ENCODE data around the gene RAB25. TPM values are rescaled to one million over a fixed set of nuclear protein-coding genes. Genes with fewer than 3 reads are reported as not detected.

RAB25 gene
- total RNA-seq, 1 donor from 2014 or later: 47.5 TPM

DNA sequence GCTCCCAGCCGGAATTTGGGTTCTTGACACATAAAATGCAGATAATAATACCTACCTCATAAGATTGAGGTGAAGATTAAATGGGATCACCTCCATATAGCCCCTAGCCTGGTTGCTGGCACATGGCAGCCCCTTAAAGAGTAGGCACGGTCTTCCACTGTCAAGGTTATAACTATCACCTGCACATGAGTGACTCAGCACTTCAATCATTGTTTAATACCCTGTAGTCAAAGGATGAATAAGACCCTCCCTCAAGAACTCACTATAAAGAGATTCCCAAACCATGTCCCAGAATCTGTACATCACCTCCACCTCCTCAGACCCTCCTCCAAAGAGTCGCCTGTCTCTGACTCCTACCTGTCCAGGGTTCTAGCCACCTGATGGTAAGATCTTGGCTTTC is 47.1 kb downstream of the RAB25 start:
- no peak overlapping the region for H3K4me3 ChIP-seq (ENCODE audit: low read depth, low read length)
- TF ChIP-seq, protein P1, sequence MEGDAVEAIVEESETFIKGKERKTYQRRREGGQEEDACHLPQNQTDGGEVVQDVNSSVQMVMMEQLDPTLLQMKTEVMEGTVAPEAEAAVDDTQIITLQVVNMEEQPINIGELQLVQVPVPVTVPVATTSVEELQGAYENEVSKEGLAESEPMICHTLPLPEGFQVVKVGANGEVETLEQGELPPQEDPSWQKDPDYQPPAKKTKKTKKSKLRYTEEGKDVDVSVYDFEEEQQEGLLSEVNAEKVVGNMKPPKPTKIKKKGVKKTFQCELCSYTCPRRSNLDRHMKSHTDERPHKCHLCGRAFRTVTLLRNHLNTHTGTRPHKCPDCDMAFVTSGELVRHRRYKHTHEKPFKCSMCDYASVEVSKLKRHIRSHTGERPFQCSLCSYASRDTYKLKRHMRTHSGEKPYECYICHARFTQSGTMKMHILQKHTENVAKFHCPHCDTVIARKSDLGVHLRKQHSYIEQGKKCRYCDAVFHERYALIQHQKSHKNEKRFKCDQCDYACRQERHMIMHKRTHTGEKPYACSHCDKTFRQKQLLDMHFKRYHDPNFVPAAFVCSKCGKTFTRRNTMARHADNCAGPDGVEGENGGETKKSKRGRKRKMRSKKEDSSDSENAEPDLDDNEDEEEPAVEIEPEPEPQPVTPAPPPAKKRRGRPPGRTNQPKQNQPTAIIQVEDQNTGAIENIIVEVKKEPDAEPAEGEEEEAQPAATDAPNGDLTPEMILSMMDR (conservative IDR thresholded peaks at IDR 0.05; ENCODE audit: low read depth, low read length): no peak
- no peak for DNase-seq (ENCODE audit: low read depth)

DNA sequence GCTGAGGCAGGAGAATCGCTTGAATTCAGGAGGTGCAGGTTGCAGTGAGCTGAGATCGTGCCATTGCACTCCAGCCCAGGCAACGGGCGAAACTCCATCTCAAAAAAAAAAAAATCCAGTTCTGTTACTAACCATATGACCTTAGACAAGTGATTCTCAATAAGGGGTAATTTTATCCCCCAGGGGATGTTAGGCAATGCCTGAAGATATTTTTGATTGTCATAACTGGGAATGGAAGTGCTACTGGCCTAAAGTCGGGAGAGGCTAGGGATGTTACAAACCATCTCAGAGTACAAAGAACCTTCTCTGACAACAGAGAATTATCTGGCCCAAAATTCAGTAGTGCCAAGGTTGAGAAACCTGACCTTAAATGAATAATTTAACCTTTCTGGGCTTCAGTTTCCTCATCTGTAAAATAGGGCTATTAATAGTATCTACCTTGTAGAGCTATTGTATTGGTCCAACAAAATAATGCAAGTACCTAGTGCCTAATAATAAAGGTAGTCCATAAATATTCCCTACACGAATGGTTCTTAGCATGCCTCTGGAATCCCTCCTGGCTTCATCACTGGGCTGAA is 47.8 kb downstream of the RAB25 start:
- TF ChIP-seq, protein P1 (conservative IDR thresholded peaks at IDR 0.05; ENCODE audit: low read depth, low read length): no peak
- no peak for DNase-seq (ENCODE audit: low read depth)

DNA sequence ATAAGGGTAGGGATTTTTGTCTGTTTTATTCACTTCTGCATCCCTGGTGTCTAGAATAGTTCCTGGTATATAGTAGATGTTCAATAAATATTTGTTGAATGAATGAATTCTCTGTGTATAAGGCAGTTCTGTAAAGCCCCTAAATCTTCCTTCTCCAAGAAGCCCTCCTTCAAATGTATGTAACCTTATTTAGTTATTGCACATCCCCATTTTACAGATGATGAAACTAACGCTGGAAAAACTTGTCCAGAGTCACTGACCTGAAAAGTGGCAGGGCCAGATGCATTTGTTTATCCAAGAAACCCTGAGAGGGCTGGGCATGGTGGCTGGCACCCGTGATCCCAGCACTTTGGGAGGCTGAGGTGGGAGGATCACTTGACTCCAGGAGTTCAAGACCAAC is 49.3 kb downstream of the RAB25 start:
- DNase-seq (ENCODE audit: low read depth): no peak
- TF ChIP-seq, protein P1 (conservative IDR thresholded peaks at IDR 0.05; ENCODE audit: low read depth, low read length): no peak
- H3K4me3 ChIP-seq (ENCODE audit: low read depth, low read length): no peak overlapping the region

More for the DNA sequence above, 47.8 kb downstream of the RAB25 start:
- no peak overlapping the region for H3K4me3 ChIP-seq (ENCODE audit: low read depth, low read length)

DNA sequence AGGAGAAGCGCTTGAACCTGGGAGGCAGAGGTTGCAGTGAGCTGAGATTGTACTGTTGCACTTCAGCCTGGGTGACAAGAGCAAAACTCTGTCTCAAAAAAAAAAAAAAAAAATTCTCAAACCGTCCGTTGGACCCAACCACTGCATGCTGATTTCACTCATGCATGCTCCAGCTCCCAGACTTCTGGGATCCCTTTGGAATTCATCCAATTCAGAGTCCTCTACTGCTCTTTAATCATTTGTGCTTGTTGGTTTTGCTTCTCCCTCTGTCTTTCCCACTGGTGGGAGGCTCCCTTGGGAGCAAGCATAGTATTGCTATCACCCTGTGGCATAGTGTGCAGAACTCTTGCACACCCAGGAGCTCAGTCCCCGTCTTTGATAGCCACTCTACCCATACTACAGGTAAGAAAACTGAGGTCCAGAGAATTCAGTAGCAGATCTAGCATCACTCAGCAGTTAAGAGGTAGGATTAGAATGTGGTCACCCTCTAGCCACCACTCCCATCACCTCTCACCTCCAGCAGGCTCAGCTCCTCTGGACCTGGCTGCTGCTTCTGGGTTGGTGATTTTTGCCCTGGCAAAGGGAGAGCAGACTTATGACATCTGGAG is 50.5 kb downstream of the RAB25 start:
- TF ChIP-seq, protein P1 (conservative IDR thresholded peaks at IDR 0.05; ENCODE audit: low read depth, low read length): no peak
- no peak for DNase-seq (ENCODE audit: low read depth)
- H3K4me3 ChIP-seq (ENCODE audit: low read depth, low read length): no peak overlapping the region

DNA sequence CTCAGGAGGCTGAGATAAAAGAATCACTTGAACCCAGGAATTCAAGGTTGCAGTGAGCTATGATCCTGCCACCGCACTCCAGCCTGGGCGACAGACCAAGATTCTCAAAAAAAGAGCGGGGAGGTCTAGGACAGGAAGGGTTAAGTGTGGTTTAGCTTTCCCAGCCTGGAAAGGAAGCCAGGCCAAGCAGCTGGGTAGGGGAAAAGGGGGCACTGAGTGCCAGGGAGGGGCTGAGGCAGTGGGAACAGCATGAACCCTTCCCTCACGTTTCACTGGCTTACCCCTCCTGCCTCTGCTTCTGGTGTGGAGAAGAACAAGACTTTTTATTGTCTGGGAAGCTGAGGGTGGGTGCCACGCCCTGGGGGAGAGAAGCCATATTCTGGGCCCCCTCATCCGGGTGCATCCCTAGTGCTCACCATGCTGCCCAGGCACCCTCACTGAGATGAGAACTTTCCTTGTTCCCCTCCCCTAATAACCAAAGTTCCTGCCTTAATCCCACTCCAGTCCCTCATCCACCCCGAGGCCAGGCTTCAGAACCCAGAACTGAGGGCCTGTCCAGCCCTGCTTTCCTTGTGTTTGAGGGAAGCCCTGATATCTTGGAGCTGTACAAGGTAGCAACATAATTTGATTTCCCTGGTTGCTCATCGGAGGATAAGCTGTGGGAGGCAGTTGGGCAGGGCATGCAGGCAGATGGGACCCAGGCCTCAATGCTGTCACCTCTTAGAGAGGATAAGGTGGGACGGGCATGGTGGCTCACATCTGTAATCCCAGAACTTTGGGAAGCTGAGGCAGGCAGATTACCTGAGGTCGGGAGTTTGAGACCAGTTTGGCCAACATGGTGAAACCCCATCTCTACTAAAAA is 51.5 kb downstream of the RAB25 start:
- no peak for DNase-seq (ENCODE audit: low read depth)
- no peak overlapping the region for H3K4me3 ChIP-seq (ENCODE audit: low read depth, low read length)
- TF ChIP-seq, protein P1 (conservative IDR thresholded peaks at IDR 0.05; ENCODE audit: low read depth, low read length): no peak

DNA sequence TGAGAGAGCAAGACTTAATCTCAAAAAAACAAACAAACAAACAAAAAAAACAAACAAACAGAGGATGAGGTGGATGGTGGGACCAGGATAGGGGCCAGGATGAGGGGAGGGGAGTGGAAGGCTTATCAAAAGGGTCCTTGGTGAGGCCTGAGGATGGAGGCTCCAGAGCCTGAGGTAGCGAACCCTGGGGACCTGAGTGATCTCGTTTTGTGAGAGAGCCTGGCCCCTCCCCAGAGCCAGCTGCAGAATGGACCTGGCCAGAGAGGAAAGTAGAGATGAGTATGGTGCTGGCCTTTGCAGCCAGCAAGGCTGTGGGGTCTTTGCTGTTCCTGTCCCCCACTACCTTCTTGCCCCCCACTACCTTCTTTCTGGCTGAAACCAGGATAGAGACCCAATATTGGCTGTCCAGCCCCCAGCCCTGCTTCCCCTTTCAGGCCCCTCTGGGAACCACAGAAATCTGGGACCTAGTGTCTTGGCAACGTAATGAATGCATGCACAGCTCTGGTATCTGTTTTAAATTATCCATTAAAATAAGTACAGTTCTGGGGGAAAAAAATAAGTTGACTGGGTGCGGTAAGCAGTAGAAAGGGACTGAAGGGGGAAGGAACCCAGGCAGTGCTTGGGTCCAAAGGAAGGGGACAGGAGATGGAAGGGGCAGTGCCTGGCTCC is 52.5 kb downstream of the RAB25 start:
- TF ChIP-seq, protein P1 (conservative IDR thresholded peaks at IDR 0.05; ENCODE audit: low read depth, low read length): no peak
- H3K4me3 ChIP-seq (ENCODE audit: low read depth, low read length): no peak overlapping the region
- DNase-seq (ENCODE audit: low read depth): no peak

Data from epithelial cell of proximal tubule (primary cell).